PFSK-1 (cell line): ENCODE results near the gene LIPC.

Experiments used
- FOXP2 ChIP-seq: optimal IDR thresholded peaks from 2 replicates; pipeline ENCODE3; 2011; ENCODE audit warnings: borderline replicate concordance, control low read depth, inconsistent platforms; ENCODE audit not compliant: insufficient read depth; ENCODE audit errors: extremely low read length, extremely low read depth
- POLR2AphosphoS5 ChIP-seq: IDR thresholded peaks from 2 replicates; pipeline ENCODE4 v1.6.1; 2012; ENCODE audit warnings: low read depth, mild to moderate bottlenecking, control low read depth, low read length, moderate library complexity
- SIN3A ChIP-seq: IDR thresholded peaks from 2 replicates; pipeline ENCODE4 v1.6.1; 2012; ENCODE audit warnings: mild to moderate bottlenecking, low read length, moderate library complexity, borderline replicate concordance; ENCODE audit not compliant: insufficient read depth

DNA sequence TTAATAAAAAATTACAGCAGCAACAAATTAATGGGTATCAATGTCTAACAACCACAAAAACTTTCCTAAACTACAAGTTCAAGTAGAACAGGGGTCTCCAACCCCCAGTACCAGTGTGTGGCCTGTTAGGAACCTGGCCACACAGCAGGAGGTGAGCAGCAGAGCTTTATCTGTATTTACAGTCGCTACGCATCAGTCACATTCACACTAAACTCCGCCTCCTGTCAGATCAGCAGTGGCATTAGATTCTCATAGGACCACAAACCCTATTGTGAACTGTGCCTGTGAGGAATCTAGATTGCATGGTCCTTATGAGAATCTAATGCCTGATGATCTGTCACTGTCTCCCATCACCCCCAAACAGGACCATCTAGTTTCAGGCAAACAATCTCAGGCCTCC, 18.5 kb upstream of the LIPC start:
- no peak for TF ChIP-seq FOXP2
- TF ChIP-seq POLR2AphosphoS5, result no peak
- no peak for TF ChIP-seq SIN3A
